Hematopoietic multipotent progenitor cell treated with erythropoietin and hydrocortisone succinate and interleukin-3 and kit ligand, for 8 days (in vitro differentiated cells): ENCODE measurements around the gene ANKRD12.
A peak's percentile ranks its signal among the peaks of the same experiment; 100 is the strongest.
"Not testable (repeated sequence)": the region's sequence is repeated elsewhere in the genome, so short reads cannot be mapped to it uniquely, and the experiment has no call there.

Experiments
- DNase-seq: peaks from one replicate; pipeline ENCODE4 v3.0.0-alpha.2; 2015

ANKRD12 gene

DNA sequence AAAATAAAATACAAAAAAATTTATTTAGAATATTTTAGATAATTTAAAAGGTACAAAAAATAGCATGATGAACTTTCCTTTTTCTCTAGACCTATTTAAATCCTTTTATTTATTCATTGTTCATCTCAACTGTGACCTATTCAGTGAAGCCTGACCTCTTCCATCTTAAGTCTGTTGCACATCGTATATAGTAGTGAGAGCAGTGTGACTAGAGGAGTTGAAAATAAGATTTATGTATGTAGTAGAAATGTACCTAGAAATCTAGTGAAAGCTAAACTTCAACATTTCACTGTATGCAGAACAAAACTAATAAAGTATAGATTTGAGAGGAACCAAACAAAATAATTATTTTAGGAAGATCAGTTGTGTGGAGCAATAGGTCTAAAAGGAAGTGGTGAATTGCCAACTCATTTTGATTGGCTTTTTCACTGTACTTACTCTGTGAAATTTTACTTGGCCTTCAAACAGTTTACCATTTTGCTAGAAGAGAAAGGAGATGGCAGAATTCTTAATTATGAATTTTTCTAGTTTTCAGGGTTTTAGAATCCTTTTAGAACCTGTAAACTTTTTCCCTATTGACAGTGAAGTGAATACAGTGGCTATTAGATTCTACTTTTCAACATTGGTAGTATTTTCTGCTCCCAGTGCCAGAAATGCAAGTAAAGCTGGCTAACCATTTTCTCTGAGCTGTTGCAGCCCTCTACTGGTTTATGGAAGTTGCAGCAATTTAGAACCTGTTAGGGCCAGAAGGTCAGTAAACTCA lies 11.0 kb downstream of the ANKRD12 start:
- peak; percentile 80 for DNase-seq

- DNase-seq, result no peak
Measured at GRCh38 chr18:9148203-9148552, 11.6 kb downstream of the ANKRD12 start.

GRCh38 chr18:9150121-9150520 lies 13.5 kb downstream of the ANKRD12 start:
- no peak for DNase-seq

DNA sequence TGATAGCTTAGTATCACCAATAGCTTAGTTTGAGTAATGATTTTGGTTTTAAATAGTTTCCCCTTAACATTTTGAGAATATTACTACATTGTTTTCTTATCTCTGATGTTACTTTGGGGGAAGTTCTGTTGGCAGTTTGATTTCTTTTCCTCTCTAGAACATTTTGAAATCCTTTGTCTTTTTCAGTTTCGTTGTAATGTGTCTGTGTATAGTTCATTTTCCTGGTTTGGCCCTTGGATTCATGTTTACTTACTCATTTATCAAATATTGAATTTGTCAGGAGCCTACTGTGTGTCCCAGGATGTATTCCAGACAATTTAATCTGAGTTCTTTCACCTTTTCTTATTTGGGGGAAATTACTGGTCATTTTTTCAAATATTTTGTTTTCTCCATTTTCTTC lies 16.7 kb downstream of the ANKRD12 start:
- no peak for DNase-seq

- DNase-seq, result no peak
Measured at GRCh38 chr18:9156604-9157249, 20.1 kb downstream of the ANKRD12 start.

DNA sequence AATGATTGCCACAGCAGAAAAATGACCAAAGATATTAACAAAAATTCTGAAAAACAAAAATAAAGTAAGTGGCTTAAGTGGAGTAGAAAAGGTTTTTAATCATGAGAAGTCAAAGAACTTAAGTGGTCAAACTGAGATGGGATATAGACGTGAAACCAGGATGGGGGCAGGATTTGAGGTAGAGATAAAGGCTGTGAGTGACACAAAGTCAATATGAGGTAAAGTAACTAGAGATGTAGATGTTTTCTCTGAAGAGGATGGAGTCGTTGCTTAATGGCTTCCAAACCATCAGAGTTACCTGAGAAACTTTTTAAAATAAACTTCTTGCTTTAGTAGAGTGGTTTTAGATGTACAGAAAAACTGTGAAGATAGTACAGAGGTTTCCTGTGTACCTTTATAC lies 21.2 kb downstream of the ANKRD12 start:
- no peak for DNase-seq

DNA sequence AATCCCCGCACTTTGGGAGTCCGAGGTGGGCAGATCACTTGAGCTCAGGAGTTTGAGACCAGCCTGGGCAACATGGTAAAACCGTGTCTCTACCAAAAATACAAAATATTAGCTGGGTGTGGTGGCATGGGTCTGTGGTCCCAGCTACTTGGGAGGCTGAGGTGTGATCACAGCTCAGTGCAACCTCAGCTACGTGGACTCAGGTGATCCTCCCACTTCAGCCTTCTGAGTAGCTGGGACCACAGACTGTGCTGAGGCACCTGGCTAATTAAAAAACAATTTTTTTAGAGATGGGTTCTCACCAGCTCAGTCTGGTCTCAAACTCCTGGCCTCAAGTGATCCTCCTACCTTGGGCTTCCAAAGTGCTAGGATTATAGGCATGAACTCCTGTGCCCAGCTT lies 23.4 kb downstream of the ANKRD12 start:
- DNase-seq, result no peak

GRCh38 chr18:9162663-9163062 lies 26.1 kb downstream of the ANKRD12 start:
- not testable (repeated sequence) for DNase-seq

DNA sequence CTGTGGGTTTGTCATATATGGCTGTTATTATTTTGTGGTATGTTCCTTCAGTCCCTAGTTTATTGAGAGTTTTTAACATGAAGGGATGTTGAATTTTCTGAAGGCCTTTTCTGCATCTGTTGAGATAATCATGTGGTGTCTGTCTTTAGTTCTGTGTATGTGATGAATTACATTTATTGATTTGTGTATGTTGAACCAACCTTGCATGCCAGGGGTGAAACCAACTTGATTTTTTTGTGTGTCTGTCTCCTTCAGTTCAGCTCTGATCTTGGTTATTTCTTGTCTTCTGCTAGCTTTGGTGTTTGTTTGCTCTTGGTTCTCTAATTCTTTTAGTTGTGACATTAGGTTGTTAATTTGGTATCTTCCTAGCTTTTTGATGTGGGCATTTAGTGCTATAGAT lies 27.6 kb downstream of the ANKRD12 start:
- not testable (repeated sequence) for DNase-seq

DNA sequence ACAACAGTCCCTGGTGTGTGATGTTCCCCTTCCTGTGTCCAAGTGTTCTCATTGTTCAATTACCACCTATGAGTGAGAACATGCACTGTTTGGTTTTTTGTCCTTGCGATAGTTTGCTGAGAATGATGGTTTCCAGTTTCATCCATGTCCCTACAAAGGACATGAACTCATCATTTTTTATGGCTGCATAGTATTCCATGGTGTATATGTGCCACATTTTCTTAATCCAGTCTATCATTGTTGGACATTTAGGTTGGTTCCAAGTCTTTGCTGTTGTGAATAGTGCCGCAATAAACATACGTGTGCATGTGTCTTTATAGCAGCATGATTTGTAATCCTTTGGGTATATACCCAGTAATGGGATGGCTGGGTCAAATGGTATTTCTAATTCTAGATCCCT lies 29.3 kb downstream of the ANKRD12 start:
- not testable (repeated sequence) for DNase-seq

DNA sequence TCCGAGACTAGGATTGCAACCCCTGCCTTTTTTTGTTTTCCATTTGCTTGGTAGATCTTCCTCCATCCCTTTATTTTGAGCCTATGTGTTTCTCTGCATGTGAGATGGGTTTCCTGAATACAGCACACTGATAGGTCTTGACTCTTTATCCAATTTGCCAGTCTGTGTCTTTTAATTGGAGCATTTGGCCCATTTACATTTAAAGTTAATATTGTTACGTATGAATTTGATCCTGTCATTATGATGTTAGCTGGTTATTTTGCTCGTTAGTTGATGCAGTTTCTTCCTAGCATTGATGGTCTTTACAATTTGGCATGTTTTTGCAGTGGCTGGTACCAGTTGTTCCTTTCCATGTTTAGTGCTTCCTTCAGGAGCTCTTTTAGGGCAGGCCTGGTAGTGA lies 32.9 kb downstream of the ANKRD12 start:
- DNase-seq, result not testable (repeated sequence)

DNA sequence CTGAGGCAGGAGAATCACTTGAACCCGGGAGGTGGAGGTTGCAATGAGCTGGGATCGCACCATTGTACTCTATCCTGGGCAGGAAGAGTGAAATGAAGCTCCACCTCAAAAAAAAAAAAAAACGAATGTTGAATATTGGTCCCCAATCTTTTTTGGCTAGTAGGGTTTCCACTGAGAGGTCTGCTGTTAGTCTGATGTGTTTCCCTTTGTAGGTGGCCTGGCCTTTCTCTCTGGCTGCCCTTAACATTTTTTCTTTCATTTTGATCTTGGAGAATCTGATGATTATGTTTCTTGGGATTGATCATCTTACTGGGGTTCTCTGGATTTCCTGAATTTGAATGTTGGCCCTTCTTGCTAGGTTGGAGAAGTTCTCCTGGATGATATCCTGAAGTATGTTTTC lies 35.3 kb downstream of the ANKRD12 start:
- DNase-seq, result not testable (repeated sequence)

GRCh38 chr18:9172506-9173127 lies 36.0 kb downstream of the ANKRD12 start:
- DNase-seq, result no peak

DNA sequence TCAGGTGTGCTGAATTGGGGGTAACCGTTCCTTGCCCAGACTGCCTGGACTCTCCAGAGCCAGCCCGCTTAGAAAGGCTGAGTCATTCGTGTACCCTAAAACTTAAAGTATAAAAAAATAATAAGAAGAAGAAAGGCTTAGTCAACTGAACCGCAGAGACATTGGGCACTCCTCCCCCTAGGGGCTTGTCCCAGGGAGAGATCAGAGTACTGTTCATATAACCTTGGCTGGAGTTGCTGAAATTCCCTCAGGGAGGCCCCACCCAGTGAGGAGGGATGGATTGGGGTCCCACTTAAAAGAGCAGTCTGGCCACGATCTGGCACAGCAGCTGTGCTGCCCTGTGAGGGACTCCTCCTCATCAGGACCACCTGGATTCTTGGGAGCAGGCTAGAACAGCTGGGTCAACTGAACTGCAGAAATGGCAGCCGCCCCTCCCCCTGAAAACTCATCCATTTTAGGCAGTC lies 37.2 kb downstream of the ANKRD12 start:
- no peak for DNase-seq

- DNase-seq, result no peak
Measured at GRCh38 chr18:9174302-9174701, 37.7 kb downstream of the ANKRD12 start.

DNA sequence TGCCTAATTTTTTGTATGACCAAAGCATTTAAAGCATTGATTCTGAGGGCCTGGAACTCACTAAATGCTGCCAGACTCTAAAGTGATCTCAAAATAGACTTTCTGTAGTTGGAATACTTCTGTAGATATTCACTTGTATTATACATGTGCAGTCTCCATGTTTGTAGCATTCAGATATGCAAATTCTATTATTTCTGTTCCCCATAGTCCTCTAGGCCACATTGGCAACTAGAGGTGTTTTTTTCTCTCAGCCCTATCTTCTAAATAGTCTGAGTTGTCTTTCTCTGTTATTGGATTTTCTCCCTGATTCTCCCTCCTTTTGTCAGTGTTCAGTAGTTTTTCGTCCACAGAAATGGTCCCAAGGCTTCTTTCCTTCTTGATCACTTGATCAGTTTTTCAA lies 38.5 kb downstream of the ANKRD12 start:
- DNase-seq, result no peak

- DNase-seq, result no peak
Measured at GRCh38 chr18:9177031-9177430, 40.5 kb downstream of the ANKRD12 start.

DNA sequence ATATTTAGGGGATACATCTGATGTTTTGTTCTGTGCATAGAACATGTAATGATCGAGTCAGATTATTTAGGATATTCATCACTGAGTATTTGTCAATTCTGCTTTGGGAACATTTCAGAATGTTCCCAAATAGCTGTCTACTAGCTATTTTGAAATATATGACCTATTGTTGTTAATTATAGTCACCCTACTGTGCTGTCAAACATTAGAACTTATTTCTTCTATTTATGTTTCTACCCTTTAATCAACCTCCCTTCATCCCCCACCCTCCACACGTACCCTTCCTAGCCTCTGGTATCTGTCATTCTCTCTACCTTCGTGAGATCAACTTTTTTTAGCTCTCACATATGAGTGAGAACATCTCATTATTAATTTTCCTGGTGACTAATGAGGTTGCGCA lies 40.9 kb downstream of the ANKRD12 start:
- DNase-seq, result no peak

- no peak for DNase-seq
Measured at GRCh38 chr18:9178557-9178956, 42.0 kb downstream of the ANKRD12 start.

DNA sequence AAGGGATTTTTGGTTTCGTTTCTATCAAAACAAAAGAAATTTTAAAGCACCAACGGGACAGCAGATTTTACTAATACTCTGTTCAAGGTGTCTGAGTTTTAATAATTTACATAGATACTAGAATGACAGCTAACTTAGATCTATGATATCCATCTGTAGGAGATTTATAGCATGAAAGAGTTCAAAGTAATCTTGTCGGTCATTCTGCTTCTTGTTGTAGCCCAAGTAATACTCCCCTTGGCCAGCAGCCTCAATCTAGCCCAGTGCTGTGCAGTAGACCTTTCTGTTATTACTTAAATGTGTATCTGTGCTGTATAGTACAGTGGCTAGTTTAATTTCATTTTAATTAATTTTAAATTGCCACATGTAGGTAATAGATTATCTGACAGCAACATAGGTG lies 44.7 kb downstream of the ANKRD12 start:
- no peak for DNase-seq

GRCh38 chr18:9182852-9183399 lies 46.3 kb downstream of the ANKRD12 start:
- no peak for DNase-seq

GRCh38 chr18:9184998-9185613 lies 48.5 kb downstream of the ANKRD12 start:
- DNase-seq, result peak; percentile 50
